Keratinocyte (primary cell): ENCODE data around the gene CREG1.

ENCODE experiments used
- EZH2 ChIP-seq: IDR thresholded peaks from one replicate; pipeline ENCODE4 v1.6.1; 2012; ENCODE audit warnings: inconsistent platforms, mild to moderate bottlenecking, low read length, moderate library complexity
- TF ChIP-seq, protein P1 (sequence below), 3 experiments: IDR thresholded peaks in 1 of 3; conservative IDR thresholded peaks in 1 of 3; optimal IDR thresholded peaks in 1 of 3; 2 replicates in 2 of 3; 3 replicates in 1 of 3; pipeline versions ENCODE3 to v1.5.1; 2011; ENCODE audit warnings: low read length in 3 of 3, mild to moderate bottlenecking in 3 of 3, moderate library complexity in 2 of 3, control low read depth in 1 of 3, inconsistent platforms in 1 of 3; ENCODE audit not compliant: insufficient read depth in 2 of 3; ENCODE audit errors: extremely low read depth in 1 of 3

DNA sequence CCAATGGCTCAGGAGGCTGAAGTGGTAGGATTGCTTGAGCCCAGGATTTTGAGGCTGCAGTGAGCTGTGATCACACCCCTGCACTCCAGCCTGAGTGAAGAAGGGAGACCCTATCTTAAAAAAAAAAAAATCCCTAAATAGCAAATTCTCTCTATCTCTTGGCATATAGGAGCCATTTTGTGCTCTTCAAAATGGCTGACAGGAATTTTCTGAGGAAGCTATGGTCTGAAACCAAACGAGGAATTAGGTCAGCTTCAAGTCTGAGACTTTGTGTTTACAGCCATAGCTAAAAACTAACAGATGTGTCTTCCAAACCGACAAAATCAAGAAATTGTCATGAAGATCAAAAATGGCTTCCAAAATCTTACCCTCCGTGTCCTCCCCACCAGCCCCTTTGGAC, 45.8 kb downstream of the CREG1 start:
- TF ChIP-seq, protein P1, sequence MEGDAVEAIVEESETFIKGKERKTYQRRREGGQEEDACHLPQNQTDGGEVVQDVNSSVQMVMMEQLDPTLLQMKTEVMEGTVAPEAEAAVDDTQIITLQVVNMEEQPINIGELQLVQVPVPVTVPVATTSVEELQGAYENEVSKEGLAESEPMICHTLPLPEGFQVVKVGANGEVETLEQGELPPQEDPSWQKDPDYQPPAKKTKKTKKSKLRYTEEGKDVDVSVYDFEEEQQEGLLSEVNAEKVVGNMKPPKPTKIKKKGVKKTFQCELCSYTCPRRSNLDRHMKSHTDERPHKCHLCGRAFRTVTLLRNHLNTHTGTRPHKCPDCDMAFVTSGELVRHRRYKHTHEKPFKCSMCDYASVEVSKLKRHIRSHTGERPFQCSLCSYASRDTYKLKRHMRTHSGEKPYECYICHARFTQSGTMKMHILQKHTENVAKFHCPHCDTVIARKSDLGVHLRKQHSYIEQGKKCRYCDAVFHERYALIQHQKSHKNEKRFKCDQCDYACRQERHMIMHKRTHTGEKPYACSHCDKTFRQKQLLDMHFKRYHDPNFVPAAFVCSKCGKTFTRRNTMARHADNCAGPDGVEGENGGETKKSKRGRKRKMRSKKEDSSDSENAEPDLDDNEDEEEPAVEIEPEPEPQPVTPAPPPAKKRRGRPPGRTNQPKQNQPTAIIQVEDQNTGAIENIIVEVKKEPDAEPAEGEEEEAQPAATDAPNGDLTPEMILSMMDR (optimal IDR thresholded peaks at IDR 0.05 in 1 of 3, IDR thresholded peaks at IDR 0.05 in 1 of 3, conservative IDR thresholded peaks at IDR 0.05 in 1 of 3; ENCODE audit: extremely low read depth in 1 of 3, insufficient read depth in 2 of 3, low read length in 3 of 3) = no peak
- no peak for TF ChIP-seq EZH2
